Activated naive CD8-positive, alpha-beta T cell treated with anti-CD3 and anti-CD28 coated beads, Interleukin-2, amount 10 ng/mL, durations not matched to agents 7 days and 5 days (primary cell): ENCODE results near the gene RIT2. TPM values are rescaled to one million over a fixed set of nuclear protein-coding genes. Genes with fewer than 3 reads are reported as not detected.
"Not testable (repeated sequence)": the region's sequence is repeated elsewhere in the genome, so short reads cannot be mapped to it uniquely, and the experiment has no call there.

Source experiments
- ATAC-seq: fragments of 150-1000 bp; cut with Tn5 transposase; one replicate; pipeline ENCODE4 v1.10.0; 2021; ENCODE audit warnings: low read depth, moderate library complexity
- POLR2A ChIA-PET: fragments of 350-600 bp; sonication (Branson Sonifier 250); formaldehyde crosslinking; loops from one replicate; lab custom pipeline; 2021; ENCODE audit warnings: antibody characterized with exemption; lab: Charles Lee
- DNase-seq: peaks from one replicate; pipeline ENCODE4 v3.0.0; 2021
- H3K27ac Mint-ChIP-seq: one replicate; pipeline ENCODE4 v1.8.0; 2022; ENCODE audit warnings: mild to moderate bottlenecking, mixed read lengths
- H3K27me3 Mint-ChIP-seq: one replicate; pipeline ENCODE4 v1.8.0; 2022; ENCODE audit warnings: mild to moderate bottlenecking, moderate library complexity, mixed read lengths
- H3K36me3 Mint-ChIP-seq: one replicate; pipeline ENCODE4 v1.8.0; 2021; ENCODE audit warnings: mild to moderate bottlenecking, mixed read lengths
- H3K4me1 Mint-ChIP-seq: one replicate; pipeline ENCODE4 v1.8.0; 2021; ENCODE audit warnings: mixed read lengths
- H3K4me3 Mint-ChIP-seq: one replicate; pipeline ENCODE4 v1.8.0; 2022; ENCODE audit warnings: mild to moderate bottlenecking, moderate library complexity, mixed read lengths
- H3K9me3 Mint-ChIP-seq: one replicate; pipeline ENCODE4 v1.8.0; 2021; ENCODE audit warnings: mixed read lengths
- total RNA-seq, 2 experiments: library from RNA; stranded (reverse); gene quantifications; one replicate each; pipeline ENCODE4 v1.2.3, GENCODE V29; 2021

Gene RIT2
- total RNA-seq, 2 experiments from 2014 or later: not detected

DNA sequence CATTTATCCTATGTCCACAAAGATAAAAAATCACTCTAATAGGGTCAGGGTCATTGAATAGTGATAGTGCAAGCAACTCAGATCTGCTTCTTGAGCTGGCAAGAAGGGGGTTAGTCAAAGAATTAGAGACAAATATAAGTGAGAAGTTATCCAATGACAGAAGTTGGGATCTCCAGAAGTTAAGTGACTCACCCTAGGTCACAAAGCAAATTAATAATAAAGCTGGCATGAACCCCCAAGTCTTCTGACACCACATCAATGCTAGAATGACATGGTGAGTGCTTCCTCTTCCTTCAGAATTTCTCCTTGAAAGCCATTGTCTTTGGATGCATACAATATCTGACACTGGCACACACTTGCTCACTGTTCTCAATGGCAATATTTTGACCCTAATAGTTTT is 343.5 kb downstream of the RIT2 start:
- Mint-ChIP-seq H3K4me1 (no peaks in the 10 kb centered on the region), H3K27ac (no peak overlapping the region), H3K4me3 (no peak overlapping the region), H3K27me3 (no peaks in the 10 kb centered on the region), H3K36me3 (no peaks in the 10 kb centered on the region), H3K9me3 (peaks cover 4% of the 10 kb centered on the region)
- DNase-seq: no peak
- POLR2A ChIA-PET: no interaction called here
- no peak for ATAC-seq

DNA sequence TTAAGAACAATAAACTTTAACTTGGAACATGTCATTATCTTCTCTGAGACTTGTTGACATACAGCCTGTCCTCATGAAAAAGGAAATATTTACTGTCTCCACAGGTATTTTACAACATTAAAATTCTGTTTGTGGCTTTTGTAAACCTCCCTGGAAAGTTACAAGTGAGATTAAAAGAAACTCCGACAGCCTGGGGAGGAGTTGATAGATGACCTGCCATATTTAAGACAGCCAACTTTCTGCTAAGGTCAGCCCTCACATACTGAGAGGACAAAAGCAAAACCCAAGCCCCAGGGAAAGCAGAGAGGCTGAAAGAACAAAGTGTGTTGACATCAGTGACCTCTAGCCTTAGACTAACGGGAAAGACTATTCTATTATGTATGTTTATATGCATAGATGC is 350.2 kb downstream of the RIT2 start:
- no peak overlapping the region for H3K27ac Mint-ChIP-seq
- no peak overlapping the region for H3K4me3 Mint-ChIP-seq
- POLR2A ChIA-PET: no interaction called here
- no peak for DNase-seq
- ATAC-seq: no peak
- H3K27me3 Mint-ChIP-seq: no peaks in the 10 kb centered on the region
- peaks cover 3% of the 10 kb centered on the region for H3K9me3 Mint-ChIP-seq
- no peaks in the 10 kb centered on the region for H3K4me1 Mint-ChIP-seq
- H3K36me3 Mint-ChIP-seq: no peaks in the 10 kb centered on the region

DNA sequence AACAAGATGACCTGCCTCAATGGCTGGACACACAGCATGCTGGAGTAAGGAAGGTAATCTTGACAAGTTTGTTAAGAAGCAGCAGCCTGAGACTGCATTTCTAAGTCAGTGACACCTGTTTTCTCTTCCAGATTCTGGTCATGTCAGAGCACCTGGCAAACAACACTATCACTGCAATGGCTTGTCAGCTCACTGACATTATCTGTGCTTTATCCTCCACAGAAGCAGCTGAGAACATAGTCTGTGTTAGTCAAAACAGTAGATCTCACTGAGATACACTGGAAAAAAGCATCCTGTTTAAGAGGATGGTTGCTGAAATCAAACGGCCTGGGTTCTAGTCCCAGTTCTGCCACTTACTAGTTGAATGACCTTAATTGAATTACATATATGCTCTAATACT is 355.2 kb downstream of the RIT2 start:
- no peaks in the 10 kb centered on the region for H3K4me1 Mint-ChIP-seq
- DNase-seq (no peak), ATAC-seq (no peak)
- POLR2A ChIA-PET: no interaction called here
- H3K27ac Mint-ChIP-seq: no peak overlapping the region
- H3K36me3 Mint-ChIP-seq: no peaks in the 10 kb centered on the region
- H3K27me3 Mint-ChIP-seq: no peaks in the 10 kb centered on the region
- H3K9me3 Mint-ChIP-seq: peaks cover 4% of the 10 kb centered on the region
- H3K4me3 Mint-ChIP-seq: no peak overlapping the region

DNA sequence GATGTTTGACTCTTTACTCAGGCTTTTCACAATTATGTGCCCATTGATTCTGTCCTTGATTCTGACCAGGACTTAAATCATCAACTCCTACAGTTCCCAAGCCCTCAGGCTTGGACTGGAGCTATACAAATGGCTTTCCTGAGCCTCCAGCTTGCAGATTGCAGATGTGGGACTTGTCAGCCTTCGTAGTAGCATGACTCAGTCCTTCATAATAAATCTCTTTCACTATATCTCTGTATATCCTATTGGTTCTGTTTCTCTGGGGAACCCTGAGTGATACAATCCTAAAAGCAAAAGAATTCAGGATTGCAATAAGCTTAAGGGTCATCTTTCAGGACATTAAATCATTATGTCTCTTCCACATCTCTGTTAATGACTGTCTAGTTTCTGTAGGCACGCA is 356.6 kb downstream of the RIT2 start:
- H3K4me1 Mint-ChIP-seq: no peaks in the 10 kb centered on the region
- H3K27me3 Mint-ChIP-seq: no peaks in the 10 kb centered on the region
- no peak overlapping the region for H3K27ac Mint-ChIP-seq
- POLR2A ChIA-PET: no interaction called here
- DNase-seq (no peak), ATAC-seq (no peak)
- H3K9me3 Mint-ChIP-seq: peaks cover 6% of the 10 kb centered on the region
- no peak overlapping the region for H3K4me3 Mint-ChIP-seq
- H3K36me3 Mint-ChIP-seq: no peaks in the 10 kb centered on the region

DNA sequence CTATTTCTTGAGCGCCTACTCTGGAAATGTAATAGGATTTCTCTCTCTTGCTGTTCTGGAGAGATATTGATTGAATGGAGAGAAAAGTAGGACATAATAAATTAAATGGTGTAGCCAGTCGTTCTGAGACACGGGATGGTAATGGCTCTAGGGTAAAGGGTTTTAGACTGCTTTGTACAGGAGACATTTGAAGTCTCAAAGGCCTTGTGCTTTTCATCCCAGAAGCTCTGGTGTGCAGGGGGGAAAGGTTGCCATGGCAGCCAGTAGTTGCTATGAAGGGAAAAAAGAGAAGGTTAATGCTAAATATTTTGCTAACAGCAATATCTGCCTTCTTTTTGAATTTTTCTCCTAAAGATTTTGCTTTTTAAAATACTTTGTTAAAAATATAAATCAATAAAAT is 359.3 kb downstream of the RIT2 start:
- Mint-ChIP-seq H3K9me3 (peaks cover 6% of the 10 kb centered on the region), H3K4me3 (no peak overlapping the region), H3K36me3 (no peaks in the 10 kb centered on the region), H3K27ac (no peak overlapping the region), H3K4me1 (no peaks in the 10 kb centered on the region), H3K27me3 (no peaks in the 10 kb centered on the region)
- ATAC-seq: no peak
- no peak for DNase-seq
- POLR2A ChIA-PET: no interaction called here

DNA sequence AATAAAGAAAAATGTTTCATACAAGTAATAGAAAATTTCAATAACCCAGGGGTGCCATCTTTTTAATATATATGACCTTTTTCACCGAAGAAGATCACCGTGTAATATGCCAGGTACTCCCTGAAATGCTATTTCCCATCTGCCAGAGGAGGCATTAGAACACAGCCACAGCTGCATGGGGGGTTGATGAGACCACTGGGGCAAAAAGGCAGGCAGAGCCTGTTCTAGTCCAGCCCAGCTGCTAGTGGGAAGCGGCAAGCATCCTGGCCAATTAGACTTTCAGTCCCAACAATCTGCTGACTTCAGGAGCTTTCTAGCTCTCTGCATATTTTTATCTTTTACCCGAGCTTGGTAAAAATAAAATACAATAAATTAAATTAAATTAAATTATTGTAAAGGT is 362.6 kb downstream of the RIT2 start:
- no peak overlapping the region for H3K27ac Mint-ChIP-seq
- peaks cover 4% of the 10 kb centered on the region for H3K9me3 Mint-ChIP-seq
- POLR2A ChIA-PET: no interaction called here
- no peaks in the 10 kb centered on the region for H3K4me1 Mint-ChIP-seq
- ATAC-seq (no peak), DNase-seq (no peak)
- no peaks in the 10 kb centered on the region for H3K27me3 Mint-ChIP-seq
- no peak overlapping the region for H3K4me3 Mint-ChIP-seq
- H3K36me3 Mint-ChIP-seq: no peaks in the 10 kb centered on the region

DNA sequence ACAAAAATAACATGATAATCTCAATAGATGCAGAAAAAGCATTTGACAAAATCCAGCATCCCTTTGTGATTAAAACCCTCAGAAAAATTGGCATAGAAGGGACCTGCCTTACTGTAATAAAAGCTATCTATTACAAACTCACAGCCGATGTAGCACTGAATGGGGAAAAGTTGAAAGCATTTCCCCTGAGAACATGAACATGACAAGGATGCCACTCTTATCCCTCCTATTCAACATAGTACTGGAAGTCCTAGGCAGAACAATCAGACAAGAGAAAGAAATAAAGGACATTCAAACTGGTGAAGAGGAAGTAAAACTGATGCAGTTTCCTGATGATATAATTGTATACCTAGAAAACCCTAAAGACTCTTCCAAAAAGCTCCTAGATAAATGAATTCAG is 368.7 kb downstream of the RIT2 start:
- H3K4me3 Mint-ChIP-seq: no peak overlapping the region
- no peaks in the 10 kb centered on the region for H3K9me3 Mint-ChIP-seq
- no peaks in the 10 kb centered on the region for H3K36me3 Mint-ChIP-seq
- H3K27ac Mint-ChIP-seq: no peak overlapping the region
- POLR2A ChIA-PET: no interaction called here
- ATAC-seq (no peak), DNase-seq (no peak)
- H3K4me1 Mint-ChIP-seq: no peaks in the 10 kb centered on the region
- H3K27me3 Mint-ChIP-seq: no peaks in the 10 kb centered on the region

DNA sequence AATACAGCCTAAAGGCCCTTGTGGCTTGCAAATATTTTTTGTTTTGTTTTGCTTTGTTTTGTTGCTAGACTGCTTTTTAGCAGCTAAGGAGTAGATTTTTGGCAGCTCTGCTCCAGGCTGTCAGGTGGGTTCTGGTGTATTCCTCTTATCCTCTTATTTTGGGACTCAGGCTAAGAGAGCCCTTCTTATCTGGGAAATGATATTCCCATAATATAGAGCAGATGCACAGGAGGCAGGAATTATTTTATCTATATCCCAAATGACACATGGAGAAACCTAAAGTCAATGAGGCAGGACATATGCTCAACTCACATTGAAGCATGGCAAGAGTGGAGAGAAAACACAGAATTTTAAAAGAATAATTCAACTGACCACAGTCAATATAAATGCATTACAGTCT is 369.6 kb downstream of the RIT2 start:
- Mint-ChIP-seq H3K36me3 (no peaks in the 10 kb centered on the region), H3K4me1 (no peaks in the 10 kb centered on the region), H3K27me3 (no peaks in the 10 kb centered on the region), H3K9me3 (no peaks in the 10 kb centered on the region), H3K27ac (no peak overlapping the region), H3K4me3 (no peak overlapping the region)
- no peak for ATAC-seq
- POLR2A ChIA-PET: no interaction called here
- DNase-seq: no peak

DNA sequence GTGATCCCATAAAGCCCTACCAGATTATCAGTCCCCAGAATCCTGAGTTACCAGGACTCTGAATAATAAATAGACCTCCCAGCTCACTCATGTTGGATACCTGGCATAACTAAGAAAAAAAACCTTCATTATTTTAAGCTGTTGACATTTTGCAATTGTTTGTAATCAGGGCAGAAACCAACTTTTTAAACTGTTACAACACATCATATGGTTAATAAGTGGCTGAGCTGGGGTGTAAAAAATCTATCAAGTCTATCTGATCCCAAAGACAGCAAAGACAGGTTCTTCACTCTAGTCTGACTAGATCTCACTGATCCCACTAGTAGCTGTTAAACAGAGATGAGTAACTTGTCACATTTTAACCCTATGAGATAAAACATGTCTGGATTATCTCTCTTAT is 370.3 kb downstream of the RIT2 start:
- Mint-ChIP-seq H3K27me3 (no peaks in the 10 kb centered on the region), H3K4me3 (no peak overlapping the region), H3K4me1 (no peaks in the 10 kb centered on the region), H3K36me3 (no peaks in the 10 kb centered on the region), H3K9me3 (no peaks in the 10 kb centered on the region), H3K27ac (no peak overlapping the region)
- POLR2A ChIA-PET: no interaction called here
- DNase-seq (no peak), ATAC-seq (no peak)

DNA sequence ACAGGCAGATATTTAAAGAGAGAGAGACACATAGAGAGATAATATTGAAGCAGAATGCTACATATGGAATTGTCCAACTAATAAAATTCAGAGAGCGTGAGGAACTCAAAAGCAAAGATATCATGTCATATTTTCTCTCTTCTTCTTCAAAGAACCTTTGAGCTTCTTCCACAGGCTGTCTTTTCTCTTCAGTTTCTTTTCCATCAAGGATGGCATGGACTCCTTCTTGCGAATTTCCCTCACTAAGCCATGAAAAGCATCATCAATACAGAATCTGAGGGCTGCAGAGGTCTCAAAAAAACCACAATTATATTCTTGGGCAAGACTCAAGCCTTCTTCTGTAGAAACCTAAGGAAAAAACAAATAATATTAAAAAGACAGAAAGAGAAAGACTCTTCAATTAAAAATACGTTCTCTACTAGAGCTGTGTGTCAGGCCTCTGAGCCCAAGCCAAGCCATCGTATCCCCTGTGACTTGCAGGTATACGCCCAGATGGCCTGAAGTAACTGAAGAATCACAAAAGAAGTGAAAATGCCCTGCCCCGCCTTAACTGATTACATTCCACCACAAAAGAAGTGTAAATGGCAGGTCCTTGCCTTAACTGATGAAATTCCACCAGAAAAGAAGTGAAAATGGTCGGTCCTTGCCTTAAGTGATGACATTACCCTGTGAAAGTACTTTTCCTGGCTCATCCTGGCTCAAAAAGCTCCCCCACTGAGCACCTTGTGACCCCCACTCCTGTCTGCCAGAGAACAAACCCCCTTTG is 371.9 kb downstream of the RIT2 start:
- Mint-ChIP-seq H3K4me3 (no peak overlapping the region), H3K4me1 (no peaks in the 10 kb centered on the region), H3K9me3 (no peaks in the 10 kb centered on the region), H3K27me3 (no peaks in the 10 kb centered on the region), H3K36me3 (no peaks in the 10 kb centered on the region), H3K27ac (no peak overlapping the region)
- POLR2A ChIA-PET: no interaction called here
- DNase-seq: no peak
- ATAC-seq: no peak

DNA sequence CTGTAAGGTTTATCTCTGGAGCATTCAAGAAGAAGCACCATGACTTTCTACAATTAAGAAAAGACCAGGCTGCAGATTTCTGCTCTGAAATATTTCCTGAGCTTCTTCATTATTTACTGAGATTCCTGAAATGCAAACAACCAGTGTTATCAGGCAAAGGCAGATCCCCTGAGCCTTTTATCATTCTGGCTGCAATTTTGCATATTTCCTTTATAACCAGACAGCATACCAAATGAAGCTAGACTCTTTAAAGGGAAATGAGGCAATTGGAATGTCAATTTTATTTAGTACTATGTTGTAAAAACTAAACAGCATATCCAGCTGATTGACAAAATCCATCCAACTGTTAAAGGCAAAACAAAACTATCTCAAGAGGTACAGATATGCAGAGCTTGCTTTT is 372.5 kb downstream of the RIT2 start:
- Mint-ChIP-seq H3K4me1 (no peaks in the 10 kb centered on the region), H3K36me3 (no peaks in the 10 kb centered on the region), H3K27ac (no peak overlapping the region), H3K9me3 (no peaks in the 10 kb centered on the region), H3K4me3 (no peak overlapping the region), H3K27me3 (no peaks in the 10 kb centered on the region)
- ATAC-seq (no peak), DNase-seq (no peak)
- POLR2A ChIA-PET: no interaction called here

DNA sequence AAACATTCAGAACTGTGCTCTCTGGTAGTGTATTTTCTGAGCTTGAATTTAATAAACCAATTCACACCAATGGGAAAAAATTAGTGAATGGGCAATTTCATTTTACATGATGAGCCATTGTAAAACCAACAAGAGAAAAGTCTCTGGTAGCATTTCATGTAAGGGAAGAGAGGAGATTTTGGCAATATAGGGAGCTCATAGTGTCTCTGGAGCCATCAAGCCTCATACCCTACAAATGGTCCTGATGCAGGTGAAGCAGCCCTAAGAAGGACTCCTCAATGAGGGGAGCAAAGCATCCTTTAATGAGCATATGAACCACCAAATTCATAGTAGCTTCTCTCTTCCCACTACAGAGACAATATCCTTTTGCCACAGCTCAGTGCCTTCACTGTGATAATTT is 373.0 kb downstream of the RIT2 start:
- Mint-ChIP-seq H3K4me3 (no peak overlapping the region), H3K27me3 (no peaks in the 10 kb centered on the region), H3K4me1 (no peaks in the 10 kb centered on the region)

DNA sequence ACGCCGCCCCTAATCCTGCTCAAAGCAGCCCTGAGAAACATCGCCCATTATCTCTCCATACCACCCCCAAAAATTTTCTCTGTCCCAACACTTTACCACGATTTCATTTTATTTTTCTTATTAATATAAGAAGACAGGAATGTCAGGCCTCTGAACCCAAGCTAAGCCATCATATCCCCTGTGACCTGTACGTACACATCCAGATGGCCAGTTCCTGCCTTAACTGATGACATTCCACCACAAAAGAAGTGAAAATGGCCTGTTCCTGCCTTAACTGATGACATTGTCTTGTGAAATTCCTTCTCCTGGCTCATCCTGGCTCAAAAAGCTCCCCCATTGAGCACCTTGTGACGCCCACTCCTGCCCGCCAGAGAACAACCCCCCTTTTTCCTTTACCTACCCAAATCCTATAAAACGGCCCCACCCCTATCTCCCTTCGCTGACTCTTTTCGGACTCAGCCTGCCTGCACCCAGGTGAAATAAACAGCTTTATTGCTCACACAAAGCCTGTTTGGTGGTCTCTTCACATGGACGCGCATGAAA is 373.6 kb downstream of the RIT2 start:
- POLR2A ChIA-PET, H3K27ac Mint-ChIP-seq, H3K27me3 Mint-ChIP-seq, DNase-seq, H3K36me3 Mint-ChIP-seq, H3K4me3 Mint-ChIP-seq, H3K4me1 Mint-ChIP-seq, ATAC-seq, H3K9me3 Mint-ChIP-seq: not testable (repeated sequence)

More for the DNA sequence above, 373.0 kb downstream of the RIT2 start:
- POLR2A ChIA-PET: no interaction called here
- no peak for DNase-seq
- no peaks in the 10 kb centered on the region for H3K36me3 Mint-ChIP-seq
- H3K9me3 Mint-ChIP-seq: no peaks in the 10 kb centered on the region
- H3K27ac Mint-ChIP-seq: no peak overlapping the region
- no peak for ATAC-seq

DNA sequence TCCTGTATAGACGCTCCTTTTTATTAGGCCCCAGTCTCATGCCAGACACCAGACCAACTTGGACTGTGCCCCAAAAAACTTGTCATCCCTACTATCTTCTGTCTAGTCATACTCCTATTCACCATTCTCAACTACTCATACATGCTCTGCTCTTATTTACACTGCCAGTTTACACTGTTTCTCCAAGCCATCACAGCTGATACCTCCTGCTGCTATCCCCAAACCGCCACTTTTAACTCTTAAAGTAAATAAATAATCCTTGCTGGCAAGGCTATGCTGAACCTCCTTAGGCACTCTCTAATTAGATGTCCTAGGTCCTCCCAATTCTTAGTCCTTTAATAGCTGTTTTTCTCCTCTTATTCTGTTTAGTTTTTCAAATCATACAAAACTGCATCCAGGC is 374.2 kb downstream of the RIT2 start:
- DNase-seq, H3K27me3 Mint-ChIP-seq, H3K36me3 Mint-ChIP-seq, ATAC-seq, H3K9me3 Mint-ChIP-seq, POLR2A ChIA-PET, H3K4me1 Mint-ChIP-seq, H3K27ac Mint-ChIP-seq, H3K4me3 Mint-ChIP-seq: not testable (repeated sequence)
